GM18526 (cell line): Measurements from ENCODE around the gene SELENOW.

ENCODE experiments used
- POLR2A ChIP-seq: IDR thresholded peaks from 3 replicates; pipeline ENCODE4 v1.6.1; 2011; ENCODE audit not compliant: insufficient read length; ENCODE audit errors: extremely low read depth

SELENOW gene

GRCh38 chr19:47755065-47755761, 23.3 kb upstream of the SELENOW start:
- TF ChIP-seq POLR2A = no peak

GRCh38 chr19:47755762-47756626, 22.5 kb upstream of the SELENOW start:
- no peak for TF ChIP-seq POLR2A

GRCh38 chr19:47756627-47756929, 21.9 kb upstream of the SELENOW start:
- TF ChIP-seq POLR2A = no peak

- TF ChIP-seq POLR2A = no peak
Observed at GRCh38 chr19:47756953-47757608, 21.4 kb upstream of the SELENOW start.

- TF ChIP-seq POLR2A = no peak
Observed at GRCh38 chr19:47757617-47758442, 20.7 kb upstream of the SELENOW start.

GRCh38 chr19:47758443-47758804, 20.1 kb upstream of the SELENOW start:
- no peak for TF ChIP-seq POLR2A

GRCh38 chr19:47760632-47760999, 17.9 kb upstream of the SELENOW start:
- TF ChIP-seq POLR2A = no peak

- no peak for TF ChIP-seq POLR2A
Observed at GRCh38 chr19:47761566-47761965, 16.9 kb upstream of the SELENOW start.

GRCh38 chr19:47762151-47762550, 16.4 kb upstream of the SELENOW start:
- TF ChIP-seq POLR2A = no peak

- no peak for TF ChIP-seq POLR2A
Observed at GRCh38 chr19:47762615-47763308, 15.7 kb upstream of the SELENOW start.

- TF ChIP-seq POLR2A = no peak
Observed at GRCh38 chr19:47765523-47766358, 12.8 kb upstream of the SELENOW start.

- TF ChIP-seq POLR2A = no peak
Observed at GRCh38 chr19:47766359-47766620, 12.2 kb upstream of the SELENOW start.

GRCh38 chr19:47766670-47767069, 11.8 kb upstream of the SELENOW start:
- TF ChIP-seq POLR2A = no peak

- no peak for TF ChIP-seq POLR2A
Observed at GRCh38 chr19:47767349-47767748, 11.2 kb upstream of the SELENOW start.

- no peak for TF ChIP-seq POLR2A
Observed at GRCh38 chr19:47768604-47769003, 9.9 kb upstream of the SELENOW start.

GRCh38 chr19:47769534-47769933, 9.0 kb upstream of the SELENOW start:
- no peak for TF ChIP-seq POLR2A
